ENCODE results near the gene TMEM140. TPM values are rescaled to one million over a fixed set of nuclear protein-coding genes. Genes with fewer than 3 reads are reported as not detected.

The TMEM140 gene
- total RNA-seq, 1 donor from 2014 or later: not detected

GRCh38 chr7:135197343-135197742 is 49.5 kb downstream of the TMEM140 start:
- no peak for TF ChIP-seq CTCF (IDR thresholded peaks at IDR 0.05)
- H3K4me1 Mint-ChIP-seq (ENCODE audit: low read depth): peaks cover 27% of the 10 kb centered on the region
- H3K36me3 Mint-ChIP-seq (ENCODE audit: low read depth): peaks cover 23% of the 10 kb centered on the region
- H3K27ac Mint-ChIP-seq (ENCODE audit: unreplicated experiment): no peak overlapping the region
- no peak overlapping the region for H3K4me3 Mint-ChIP-seq (ENCODE audit: unreplicated experiment)
- H3K27me3 Mint-ChIP-seq (ENCODE audit: low read depth): no peaks in the 10 kb centered on the region
- no peak for DNase-seq (ENCODE audit: low spot score)
- H3K9me3 Mint-ChIP-seq (ENCODE audit: low read depth): no peaks in the 10 kb centered on the region

GRCh38 chr7:135197906-135198655 is 50.2 kb downstream of the TMEM140 start:
- no peak overlapping the region for H3K27ac Mint-ChIP-seq (ENCODE audit: unreplicated experiment)
- peaks cover 18% of the 10 kb centered on the region for H3K36me3 Mint-ChIP-seq (ENCODE audit: low read depth)
- H3K4me3 Mint-ChIP-seq (ENCODE audit: unreplicated experiment): no peak overlapping the region
- H3K4me1 Mint-ChIP-seq (ENCODE audit: low read depth): peaks cover 24% of the 10 kb centered on the region
- H3K9me3 Mint-ChIP-seq (ENCODE audit: low read depth): no peaks in the 10 kb centered on the region
- DNase-seq (ENCODE audit: low spot score): no peak
- TF ChIP-seq CTCF (IDR thresholded peaks at IDR 0.05): no peak
- no peaks in the 10 kb centered on the region for H3K27me3 Mint-ChIP-seq (ENCODE audit: low read depth)

GRCh38 chr7:135199439-135199838 is 51.6 kb downstream of the TMEM140 start:
- TF ChIP-seq CTCF (IDR thresholded peaks at IDR 0.05): no peak
- Mint-ChIP-seq H3K27me3 (ENCODE audit: low read depth) (no peaks in the 10 kb centered on the region), H3K4me3 (ENCODE audit: unreplicated experiment) (no peak overlapping the region), H3K36me3 (ENCODE audit: low read depth) (peaks cover 9% of the 10 kb centered on the region), H3K9me3 (ENCODE audit: low read depth) (no peaks in the 10 kb centered on the region), H3K4me1 (ENCODE audit: low read depth) (peaks cover 10% of the 10 kb centered on the region), H3K27ac (ENCODE audit: unreplicated experiment) (no peak overlapping the region)
- DNase-seq (ENCODE audit: low spot score): no peak

- H3K4me1 Mint-ChIP-seq (ENCODE audit: low read depth): no peaks in the 10 kb centered on the region
- DNase-seq (ENCODE audit: low spot score): no peak
- TF ChIP-seq CTCF (IDR thresholded peaks at IDR 0.05): no peak
- no peaks in the 10 kb centered on the region for H3K27me3 Mint-ChIP-seq (ENCODE audit: low read depth)
- H3K27ac Mint-ChIP-seq (ENCODE audit: unreplicated experiment): no peak overlapping the region
- H3K36me3 Mint-ChIP-seq (ENCODE audit: low read depth): peaks cover 15% of the 10 kb centered on the region
- H3K9me3 Mint-ChIP-seq (ENCODE audit: low read depth): no peaks in the 10 kb centered on the region
- no peak overlapping the region for H3K4me3 Mint-ChIP-seq (ENCODE audit: unreplicated experiment)
Measured at GRCh38 chr7:135200821-135201331, 53.0 kb downstream of the TMEM140 start.

- Mint-ChIP-seq H3K36me3 (ENCODE audit: low read depth) (peaks cover 15% of the 10 kb centered on the region), H3K9me3 (ENCODE audit: low read depth) (no peaks in the 10 kb centered on the region), H3K27ac (ENCODE audit: unreplicated experiment) (no peak overlapping the region)
Measured at GRCh38 chr7:135201350-135201749, 53.5 kb downstream of the TMEM140 start.

More at GRCh38 chr7:135201350-135201749, 53.5 kb downstream of the TMEM140 start:
- no peaks in the 10 kb centered on the region for H3K27me3 Mint-ChIP-seq (ENCODE audit: low read depth)
- no peaks in the 10 kb centered on the region for H3K4me1 Mint-ChIP-seq (ENCODE audit: low read depth)
- TF ChIP-seq CTCF (IDR thresholded peaks at IDR 0.05): no peak
- no peak for DNase-seq (ENCODE audit: low spot score)
- no peak overlapping the region for H3K4me3 Mint-ChIP-seq (ENCODE audit: unreplicated experiment)

All from chondrocyte (in vitro differentiated cells).